GM19351 (cell line): ENCODE results near the gene CD93.

Source experiments
- ATAC-seq: cut with Tn5 transposase; IDR thresholded peaks from one replicate; pipeline ENCODE4 v1.9.1; 2021; ENCODE audit warnings: mild to moderate bottlenecking, moderate library complexity; ENCODE audit not compliant: unreplicated experiment

Gene CD93

GRCh38 chr20:23120936-23121750 is 35.0 kb upstream of the CD93 start:
- ATAC-seq: no peak

GRCh38 chr20:23120261-23120660 is 34.1 kb upstream of the CD93 start:
- ATAC-seq: no peak

GRCh38 chr20:23119456-23120216 is 33.5 kb upstream of the CD93 start:
- ATAC-seq: no peak

GRCh38 chr20:23118766-23119165 is 32.6 kb upstream of the CD93 start:
- ATAC-seq: no peak

- ATAC-seq: peak; percentile 49
Measured at GRCh38 chr20:23118144-23118543, 32.0 kb upstream of the CD93 start.

- ATAC-seq: peak; percentile 2
Measured at GRCh38 chr20:23117738-23118137, 31.6 kb upstream of the CD93 start.

- no peak for ATAC-seq
Measured at GRCh38 chr20:23116311-23117089, 30.4 kb upstream of the CD93 start.

GRCh38 chr20:23115822-23116221 is 29.7 kb upstream of the CD93 start:
- peak; percentile 71 for ATAC-seq

- ATAC-seq: no peak
Measured at GRCh38 chr20:23114448-23115082, 28.4 kb upstream of the CD93 start.

GRCh38 chr20:23114018-23114417 is 27.9 kb upstream of the CD93 start:
- no peak for ATAC-seq

GRCh38 chr20:23112595-23112994 is 26.5 kb upstream of the CD93 start:
- ATAC-seq: no peak

GRCh38 chr20:23111944-23112342 is 25.8 kb upstream of the CD93 start:
- no peak for ATAC-seq

GRCh38 chr20:23111307-23111943 is 25.3 kb upstream of the CD93 start:
- ATAC-seq: no peak

GRCh38 chr20:23108871-23109270 is 22.7 kb upstream of the CD93 start:
- ATAC-seq: no peak

- ATAC-seq: no peak
Measured at GRCh38 chr20:23107466-23107865, 21.3 kb upstream of the CD93 start.

- no peak for ATAC-seq
Measured at GRCh38 chr20:23106271-23106851, 20.2 kb upstream of the CD93 start.

- no peak for ATAC-seq
Measured at GRCh38 chr20:23105193-23105592, 19.1 kb upstream of the CD93 start.

- no peak for ATAC-seq
Measured at GRCh38 chr20:23103284-23104018, 17.3 kb upstream of the CD93 start.

- no peak for ATAC-seq
Measured at GRCh38 chr20:23101696-23102406, 15.7 kb upstream of the CD93 start.
